Limb (tissue), 2 donors: ENCODE results near the gene PRKCB.

ENCODE experiments used
- DNase-seq, 2 donors: peaks; one replicate each; pipeline ENCODE4 v3.0.0-alpha.2; 2016; ENCODE audit errors: extremely low spot score in 2 of 2

Gene PRKCB

GRCh38 chr16:23865853-23866252, 30.1 kb downstream of the PRKCB start:
- no peak for DNase-seq

- no peak for DNase-seq
Observed at GRCh38 chr16:23866621-23867020, 30.8 kb downstream of the PRKCB start.

- no peak for DNase-seq
Observed at GRCh38 chr16:23867566-23867965, 31.8 kb downstream of the PRKCB start.

- DNase-seq = no peak
Observed at GRCh38 chr16:23868136-23868535, 32.4 kb downstream of the PRKCB start.

DNA sequence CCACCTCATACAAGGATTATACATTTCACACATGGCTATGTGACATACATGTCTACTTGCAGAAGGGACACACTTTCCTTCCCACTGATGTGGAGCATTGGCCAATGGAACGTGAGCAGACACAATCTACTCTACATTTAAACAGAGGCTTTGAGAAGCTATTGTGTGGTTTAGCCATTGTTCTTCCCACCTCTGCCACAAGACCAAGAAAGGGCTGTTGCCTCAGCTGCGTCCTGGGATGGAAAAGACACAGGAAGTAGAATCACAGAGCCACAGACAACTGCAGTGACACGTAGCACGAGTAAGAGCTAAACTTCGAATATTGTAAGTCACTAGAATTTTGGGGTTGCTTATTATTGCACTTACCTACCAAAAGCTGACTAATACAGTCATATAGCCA, 33.3 kb downstream of the PRKCB start:
- no peak for DNase-seq

DNA sequence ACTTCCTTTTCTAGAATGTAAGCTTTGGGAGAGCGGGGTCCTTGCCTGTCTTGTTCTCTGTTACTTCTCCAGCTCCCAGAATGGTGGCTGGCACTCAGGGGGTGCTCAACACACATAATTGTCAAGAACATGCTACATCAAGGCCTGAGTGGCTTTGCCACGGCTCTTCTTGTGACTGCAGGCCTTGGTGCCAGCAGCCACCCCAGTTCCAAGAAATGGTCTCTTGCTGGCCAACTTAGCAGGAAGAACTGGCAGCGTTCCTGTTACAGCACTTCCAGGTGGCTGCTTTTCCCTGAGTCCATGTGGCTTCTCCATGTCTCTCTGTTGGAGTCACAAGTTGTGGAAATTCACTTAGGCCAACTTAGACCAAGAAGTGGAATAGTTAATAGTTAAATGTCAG, 36.1 kb downstream of the PRKCB start:
- no peak for DNase-seq

GRCh38 chr16:23874613-23875294, 39.0 kb downstream of the PRKCB start:
- DNase-seq = no peak

- DNase-seq = no peak
Observed at GRCh38 chr16:23876256-23876896, 40.6 kb downstream of the PRKCB start.

DNA sequence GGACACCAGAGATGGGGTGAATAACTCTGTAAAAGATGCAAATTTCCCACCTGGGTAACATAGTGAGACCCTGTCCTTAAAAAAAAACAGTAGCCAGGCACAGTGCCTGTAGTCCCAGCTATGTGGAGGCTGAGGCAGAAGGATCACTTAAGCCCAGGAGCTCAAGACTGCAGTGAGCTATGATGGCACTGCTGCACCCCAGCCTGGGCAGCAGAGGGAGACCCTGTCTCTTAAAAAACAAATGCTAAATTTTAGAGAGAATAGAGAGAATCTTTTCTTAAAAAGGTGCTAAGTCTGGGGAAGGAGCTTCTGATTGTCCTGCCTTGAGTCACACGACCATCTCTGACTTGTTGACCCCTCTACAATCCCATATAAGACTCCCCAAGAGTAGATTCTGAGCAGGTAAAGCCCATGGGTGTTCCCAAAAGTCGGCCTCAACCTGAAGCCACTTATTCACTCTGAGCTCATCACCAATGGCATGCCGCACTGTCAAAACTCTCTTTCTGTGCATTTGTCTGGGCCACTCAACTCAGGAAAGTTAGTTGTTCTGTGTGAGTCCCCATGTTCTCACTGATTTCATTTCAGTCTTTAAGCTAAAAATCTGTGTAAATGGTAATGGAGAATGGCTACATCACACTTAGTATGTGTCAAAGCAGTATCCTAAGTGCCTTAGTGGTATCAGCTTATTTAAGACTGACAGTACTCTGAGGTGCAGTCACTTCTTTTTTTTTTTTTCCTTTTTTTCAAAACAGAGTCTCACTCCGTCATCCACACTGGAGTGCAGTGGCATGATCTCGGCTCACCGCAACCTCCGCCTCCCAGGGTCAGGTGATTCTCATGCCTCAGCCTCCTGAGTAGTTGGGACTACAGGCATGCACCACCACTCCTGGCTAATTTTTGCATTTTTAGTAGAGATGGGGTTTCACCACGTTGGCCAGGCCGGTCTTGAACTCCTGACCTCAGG, 41.6 kb downstream of the PRKCB start:
- no peak for DNase-seq

DNA sequence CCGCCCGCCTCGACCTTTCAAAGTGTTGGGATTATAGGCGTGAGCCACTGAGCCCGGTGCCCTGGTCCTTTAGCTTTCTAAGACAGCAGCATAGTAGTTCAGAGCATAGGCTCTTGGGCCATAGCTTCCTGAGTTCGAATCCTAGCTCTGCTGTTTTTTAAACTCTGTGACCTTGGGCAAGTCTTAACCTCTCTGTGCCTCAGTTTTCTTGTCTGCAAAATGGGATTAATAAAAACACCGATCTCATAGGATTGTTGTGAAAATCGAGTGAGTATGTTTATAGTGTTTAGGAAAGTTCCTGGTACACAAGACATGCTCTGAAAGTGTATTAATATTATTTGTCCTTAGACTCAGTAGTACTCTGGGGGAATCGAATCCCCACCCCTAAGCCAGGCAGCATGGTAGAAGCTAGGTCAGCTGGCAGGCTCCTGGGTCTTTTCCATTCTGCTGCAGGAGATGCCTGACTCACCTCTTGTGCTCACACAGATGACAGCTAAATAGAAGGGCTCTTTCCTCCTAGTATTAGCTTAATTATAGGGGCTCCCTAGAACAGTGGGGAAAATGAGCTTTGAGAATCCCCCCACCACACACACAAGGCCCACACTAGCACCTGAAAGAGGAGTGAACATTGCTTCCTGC, 44.1 kb downstream of the PRKCB start:
- DNase-seq = no peak

GRCh38 chr16:23889189-23889588, 53.4 kb downstream of the PRKCB start:
- DNase-seq = no peak

DNA sequence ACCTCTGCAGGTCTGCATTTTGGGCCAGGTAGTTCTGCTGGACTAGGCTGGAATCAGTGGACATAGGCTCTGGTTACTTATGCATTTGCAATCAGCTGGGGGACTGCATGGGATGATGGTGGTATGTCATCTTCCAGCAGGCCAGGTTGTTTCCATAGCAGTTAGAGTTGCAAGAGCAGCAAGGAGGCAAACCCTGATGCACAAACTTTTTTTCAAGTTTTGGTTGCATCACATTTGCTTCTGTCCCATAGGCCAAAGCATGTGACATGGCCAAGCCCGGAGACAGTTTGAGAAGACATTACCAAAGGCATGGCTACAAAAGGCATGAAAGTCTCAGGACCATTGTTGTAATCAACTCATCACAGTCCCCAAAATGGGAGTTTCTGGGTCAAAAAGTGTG, 58.2 kb downstream of the PRKCB start:
- no peak for DNase-seq

- DNase-seq = no peak
Observed at GRCh38 chr16:23895052-23895451, 59.3 kb downstream of the PRKCB start.

- no peak for DNase-seq
Observed at GRCh38 chr16:23896832-23897821, 61.3 kb downstream of the PRKCB start.

DNA sequence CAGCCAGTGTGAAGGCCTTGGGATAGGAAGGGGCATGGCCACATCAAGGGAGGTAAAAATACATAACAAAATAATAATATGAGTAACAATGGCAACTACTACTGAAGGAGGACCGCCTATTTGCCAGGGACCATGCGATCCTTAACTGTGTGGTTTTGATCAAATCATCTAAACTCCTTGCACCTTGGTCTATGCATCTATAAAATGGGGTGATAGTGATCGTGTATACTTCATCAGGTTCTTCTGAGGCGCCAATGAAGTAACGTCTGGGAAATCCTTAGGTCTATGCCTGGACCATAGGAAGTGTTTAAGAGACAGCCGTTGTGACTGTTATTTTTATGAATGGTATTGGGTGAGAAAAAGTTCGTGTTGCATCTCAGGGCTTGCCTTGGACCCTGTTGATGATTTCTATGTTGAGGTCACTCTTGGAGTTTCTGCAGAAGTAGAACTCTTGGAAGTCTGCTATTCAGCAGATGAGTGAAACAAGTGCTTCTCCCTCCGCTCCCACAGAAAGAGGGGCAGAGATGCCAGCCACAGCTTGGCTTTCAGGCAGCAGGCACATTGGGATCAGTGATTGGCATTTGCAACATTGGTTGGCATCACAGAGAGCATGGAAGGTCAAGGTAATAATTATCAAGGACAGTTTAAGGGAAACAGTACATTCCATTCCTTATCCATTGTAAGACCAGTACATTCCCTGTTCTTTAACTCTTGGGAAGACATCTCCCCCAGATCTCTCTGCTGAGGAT, 63.1 kb downstream of the PRKCB start:
- DNase-seq = no peak

GRCh38 chr16:23899869-23900268, 64.1 kb downstream of the PRKCB start:
- DNase-seq = no peak

DNA sequence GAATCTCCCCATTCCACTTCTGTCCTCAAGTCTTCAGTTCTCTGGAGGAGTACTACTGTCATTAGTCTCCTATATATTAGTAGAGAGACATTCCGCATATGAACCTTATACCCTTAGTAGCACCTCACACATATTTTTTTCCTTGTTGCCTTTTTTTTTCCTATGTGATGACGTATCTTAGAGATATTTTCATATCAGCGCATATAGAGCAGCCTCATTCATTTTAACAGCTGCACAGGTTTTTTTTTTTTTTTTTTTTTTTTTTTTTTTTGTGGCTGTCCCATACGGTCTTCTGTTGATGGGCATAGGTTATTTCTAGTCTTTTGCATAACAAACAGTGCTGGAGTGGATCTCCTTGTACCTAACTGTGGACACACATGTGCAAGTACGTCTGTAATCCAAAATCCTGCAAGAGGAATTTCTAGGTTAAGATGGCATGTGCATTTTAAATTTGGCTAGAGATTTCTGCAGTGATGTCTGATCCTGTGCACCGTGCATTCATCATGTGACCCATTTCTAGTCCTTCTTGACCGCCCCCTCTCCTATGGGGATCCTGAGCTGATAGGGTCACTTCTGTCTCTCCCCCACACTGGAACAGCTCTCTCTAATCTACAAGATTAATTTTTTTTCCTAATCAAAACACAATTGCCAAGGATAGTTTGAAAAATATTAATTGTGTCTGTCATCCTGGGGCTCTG, 64.8 kb downstream of the PRKCB start:
- DNase-seq = no peak

- DNase-seq = no peak
Observed at GRCh38 chr16:23901178-23902033, 65.6 kb downstream of the PRKCB start.
